Natural killer cell treated with Interleukin-12 subunit alpha and Interleukin-12 subunit beta and Interleukin-15 and Interleukin-18, amount 100 ng/mL, for 72 hours (primary cell): ENCODE measurements around the gene TBC1D23. TPM values are rescaled to one million over a fixed set of nuclear protein-coding genes. Genes with fewer than 3 reads are reported as not detected.
A peak's percentile ranks its signal among the peaks of the same experiment; 100 is the strongest.
"Not testable (repeated sequence)": the region's sequence is repeated elsewhere in the genome, so short reads cannot be mapped to it uniquely, and the experiment has no call there.

Source experiments
- ATAC-seq, 2 donors: fragments of 150-1000 bp; cut with Tn5 transposase in 1 of 2; sonication (Bioruptor Pico), chemical (Tn5 transposase) in 1 of 2; 2 replicates each; pipeline ENCODE4 v1.10.0; 2021
- DNase-seq: peaks from one replicate; pipeline ENCODE4 v3.0.0; 2022; ENCODE audit warnings: low spot score
- H3K27ac Mint-ChIP-seq, 2 donors: 1 replicate in 1 of 2; 2 replicates in 1 of 2; pipeline ENCODE4 v1.8.0; 2022; ENCODE audit warnings: mixed read lengths in 2 of 2, mild to moderate bottlenecking in 1 of 2, moderate library complexity in 1 of 2
- H3K27me3 Mint-ChIP-seq, 2 donors: 1 replicate in 1 of 2; 2 replicates in 1 of 2; pipeline ENCODE4 v1.8.0; 2022; ENCODE audit warnings: mixed read lengths in 2 of 2
- H3K36me3 Mint-ChIP-seq: one replicate; pipeline ENCODE4 v1.8.0; 2022; ENCODE audit warnings: mixed read lengths
- H3K4me1 Mint-ChIP-seq, 2 donors: 1 replicate in 1 of 2; 2 replicates in 1 of 2; pipeline ENCODE4 v1.8.0; 2022; ENCODE audit warnings: low read depth in 2 of 2, mixed read lengths in 2 of 2, mild to moderate bottlenecking in 1 of 2
- H3K4me3 Mint-ChIP-seq: one replicate; pipeline ENCODE4 v1.8.0; 2022; ENCODE audit warnings: mixed read lengths
- H3K9me3 Mint-ChIP-seq: 2 replicates; pipeline ENCODE4 v1.8.0; 2022; ENCODE audit warnings: mixed read lengths
- total RNA-seq, 2 donors: library from RNA; stranded (reverse); gene quantifications; one replicate each; pipeline ENCODE4 v1.2.3, GENCODE V29; 2022

The TBC1D23 gene
- 10 to 100 TPM; 21.5 to 31.4 TPM for total RNA-seq

DNA sequence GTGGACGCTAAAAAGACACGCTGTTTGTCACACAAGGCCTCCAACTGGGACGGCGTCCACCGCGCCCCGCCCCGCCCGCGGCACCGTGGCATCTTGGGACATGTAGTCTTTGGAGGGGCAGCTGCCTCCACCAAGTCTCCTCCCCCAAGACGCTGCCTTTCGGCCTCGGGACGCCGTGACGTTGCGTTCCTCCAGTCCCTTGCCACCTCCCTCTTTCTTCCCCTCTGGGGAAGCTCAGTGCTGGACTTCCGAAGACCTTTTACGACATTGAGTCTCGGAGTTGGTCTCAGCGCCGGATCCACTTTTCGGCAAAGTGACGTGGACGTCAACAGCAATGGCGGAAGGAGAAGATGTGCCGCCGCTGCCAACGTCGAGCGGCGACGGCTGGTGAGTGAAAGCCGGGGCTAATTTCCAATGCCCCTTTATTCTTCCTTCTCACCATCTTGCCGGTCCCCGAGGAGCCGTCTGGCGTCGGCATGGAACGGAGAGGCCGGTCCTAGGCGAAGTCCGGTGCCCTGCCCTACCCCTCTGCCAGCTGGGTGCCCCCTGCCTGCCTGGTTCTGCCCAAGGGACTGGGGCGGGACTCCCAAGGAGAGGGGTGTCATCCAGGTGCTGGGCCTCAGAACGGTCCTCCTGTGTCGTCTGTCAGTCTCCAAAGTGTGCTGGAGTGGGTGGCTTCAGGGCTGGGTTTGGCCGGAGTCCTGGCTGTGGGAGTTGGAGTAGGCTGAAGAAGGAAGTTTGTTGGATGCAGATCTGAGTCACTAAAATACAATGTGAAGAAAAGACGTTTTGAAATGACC lies at the start of gene TBC1D23:
Gene TBC1D23, plus strand, starts transcription at position 308 of the 800 bp plus-strand sequence. Its CDS starts 27 bp downstream, at position 335.
- Mint-ChIP-seq H3K4me1 (peaks cover 27 to 44% of the 10 kb centered on the region in 2 donors), H3K27me3 (no peaks in the 10 kb centered on the region), H3K36me3 (no peaks in the 10 kb centered on the region), H3K27ac (peak within 1 kb of the TSS; percentile 80 to 92), H3K9me3 (no peaks in the 10 kb centered on the region), H3K4me3 (peak within 1 kb of the TSS; percentile 84)
- DNase-seq (peak; percentile 99), ATAC-seq (peak; percentile 100)

DNA sequence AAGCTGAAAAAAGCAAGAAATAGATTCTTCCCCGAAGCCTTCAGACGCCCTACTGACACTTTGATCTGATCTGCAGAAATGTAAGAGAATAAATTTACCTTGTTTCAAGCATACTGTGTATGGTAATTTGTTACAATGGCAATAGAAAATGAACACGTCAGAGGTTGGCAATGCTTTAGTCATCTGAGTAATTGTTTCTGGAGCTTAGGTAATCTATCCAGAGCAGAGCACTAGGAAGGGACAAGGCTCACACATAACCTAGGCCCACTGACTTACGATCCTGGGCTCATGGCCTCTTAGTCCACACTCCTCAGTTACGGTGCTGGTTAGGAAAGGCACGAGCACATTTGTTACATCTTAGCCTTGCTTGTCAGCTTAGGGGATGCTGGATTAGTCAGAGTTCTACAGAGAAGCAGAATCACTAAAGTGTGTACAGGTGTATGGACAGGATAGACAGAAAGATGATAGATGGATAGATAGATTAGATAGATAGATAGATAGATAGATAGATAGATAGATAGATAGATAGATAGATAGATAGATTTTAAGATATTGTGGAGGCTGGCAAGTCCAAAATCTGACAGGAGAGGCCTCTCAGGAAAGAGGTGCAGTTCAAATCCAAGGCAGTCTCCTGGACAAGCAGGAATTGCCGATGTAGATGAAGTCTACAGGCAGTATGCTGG lies 46.8 kb upstream of the TBC1D23 start:
- ATAC-seq (no peak), DNase-seq (no peak)
- H3K27me3 Mint-ChIP-seq: peaks cover 16 to 25% of the 10 kb centered on the region in 2 donors
- H3K4me3 Mint-ChIP-seq: no peak overlapping the region
- peaks cover 7% of the 10 kb centered on the region for H3K36me3 Mint-ChIP-seq
- H3K4me1 Mint-ChIP-seq: peaks cover 10 to 12% of the 10 kb centered on the region in 2 donors
- peaks cover 3% of the 10 kb centered on the region for H3K9me3 Mint-ChIP-seq
- H3K27ac Mint-ChIP-seq: no peak overlapping the region

DNA sequence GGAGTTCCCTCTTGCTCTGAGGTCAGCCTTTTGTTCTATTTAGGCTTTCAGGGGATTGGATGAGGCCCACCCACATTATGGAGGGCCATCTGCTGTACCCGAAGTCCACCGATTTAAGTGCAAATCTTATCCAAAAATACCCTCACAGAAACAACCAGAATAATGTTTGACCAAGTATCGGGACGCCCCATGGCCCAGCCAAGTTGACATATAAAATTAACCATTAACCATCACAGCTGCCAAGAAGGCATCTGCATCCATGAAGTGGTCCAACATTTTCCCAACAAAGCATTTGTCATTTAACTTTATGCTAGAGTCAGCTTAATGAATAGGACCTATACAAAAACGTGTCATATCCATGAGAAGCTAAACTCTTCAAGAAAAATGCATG lies 46.2 kb upstream of the TBC1D23 start:
- ATAC-seq (no peak), DNase-seq (no peak)
- H3K4me1 Mint-ChIP-seq: peaks cover 10 to 11% of the 10 kb centered on the region in 2 donors
- H3K27ac Mint-ChIP-seq: no peak overlapping the region
- H3K4me3 Mint-ChIP-seq: no peak overlapping the region
- peaks cover 20 to 30% of the 10 kb centered on the region in 2 donors for H3K27me3 Mint-ChIP-seq
- peaks cover 12% of the 10 kb centered on the region for H3K36me3 Mint-ChIP-seq
- peaks cover 7% of the 10 kb centered on the region for H3K9me3 Mint-ChIP-seq

DNA sequence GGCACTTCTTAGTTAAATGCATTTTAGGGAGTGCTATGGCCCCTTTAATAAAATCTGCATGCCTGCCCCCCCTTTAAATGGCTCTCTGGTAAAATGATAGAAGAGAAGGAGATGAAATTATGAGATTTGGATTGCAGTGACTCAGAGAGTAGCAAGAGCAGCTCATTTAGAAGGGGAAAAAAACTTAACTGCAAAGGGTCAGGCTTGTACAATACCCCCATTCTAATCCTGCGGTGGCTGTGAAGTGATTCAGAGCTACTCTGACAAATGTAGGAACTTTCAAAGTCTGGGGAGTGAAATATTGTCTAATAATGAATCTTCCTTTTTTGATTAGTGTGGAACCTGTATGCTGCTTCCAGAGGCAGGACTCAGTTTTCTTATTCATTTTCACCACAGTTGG lies 44.1 kb upstream of the TBC1D23 start:
- Mint-ChIP-seq H3K4me3 (no peak overlapping the region), H3K27me3 (peaks cover 20 to 30% of the 10 kb centered on the region in 2 donors), H3K36me3 (peaks cover 12% of the 10 kb centered on the region), H3K9me3 (peaks cover 4% of the 10 kb centered on the region), H3K4me1 (peaks cover 6 to 8% of the 10 kb centered on the region in 2 donors), H3K27ac (no peak overlapping the region)
- no peak for DNase-seq
- ATAC-seq: no peak

DNA sequence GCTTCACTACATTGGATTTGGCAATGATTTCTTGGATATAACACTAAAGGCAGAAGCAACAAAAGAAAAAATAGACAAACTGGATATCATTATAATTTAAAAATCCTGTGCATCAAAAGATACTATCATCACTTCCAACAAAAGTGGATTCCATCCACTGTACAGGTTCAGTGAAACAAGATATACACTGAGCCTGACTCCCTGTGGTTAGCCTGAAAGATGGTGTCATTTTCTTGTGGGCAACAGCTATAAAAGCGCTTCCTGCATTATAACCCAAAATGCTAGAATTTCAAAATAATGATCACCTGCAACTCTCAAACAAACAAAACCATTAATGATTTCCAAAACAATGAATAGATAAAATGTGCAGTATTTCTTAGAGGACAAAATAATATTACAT lies 39.6 kb upstream of the TBC1D23 start:
- peaks cover 16 to 18% of the 10 kb centered on the region in 2 donors for H3K27me3 Mint-ChIP-seq
- no peak for ATAC-seq
- H3K4me3 Mint-ChIP-seq: no peak overlapping the region
- no peak for DNase-seq
- H3K9me3 Mint-ChIP-seq: peaks cover 4% of the 10 kb centered on the region
- peaks cover 12% of the 10 kb centered on the region for H3K36me3 Mint-ChIP-seq
- no peak overlapping the region for H3K27ac Mint-ChIP-seq
- peaks cover 6 to 8% of the 10 kb centered on the region in 2 donors for H3K4me1 Mint-ChIP-seq

DNA sequence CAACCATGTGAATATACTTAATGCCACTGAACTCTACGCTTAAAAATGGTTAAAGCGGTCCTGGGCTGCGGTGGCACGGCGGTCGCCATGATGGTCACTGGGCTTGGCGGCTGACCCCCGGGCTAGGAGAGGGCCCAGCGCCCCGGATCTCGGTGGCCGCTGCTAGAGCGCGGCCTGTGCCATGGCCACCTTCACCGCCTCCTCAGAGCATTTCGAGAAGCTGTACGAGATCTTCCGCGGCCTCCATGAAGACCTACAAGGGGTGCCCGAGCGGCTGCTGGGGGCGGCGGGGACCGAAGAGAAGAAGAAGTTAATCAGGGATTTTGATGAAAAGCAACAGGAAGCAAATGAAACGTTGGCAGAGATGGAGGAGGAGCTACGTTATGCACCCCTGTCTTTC lies 35.6 kb upstream of the TBC1D23 start:
- H3K36me3 Mint-ChIP-seq: no peaks in the 10 kb centered on the region
- no peak overlapping the region for H3K4me3 Mint-ChIP-seq
- H3K4me1 Mint-ChIP-seq: peaks cover 8% of the 10 kb centered on the region in 2 donors
- ATAC-seq (no peak), DNase-seq (no peak)
- H3K27ac Mint-ChIP-seq: no peak overlapping the region
- no peaks in the 10 kb centered on the region for H3K9me3 Mint-ChIP-seq
- H3K27me3 Mint-ChIP-seq: peaks cover 0 to 2% of the 10 kb centered on the region in 2 donors

DNA sequence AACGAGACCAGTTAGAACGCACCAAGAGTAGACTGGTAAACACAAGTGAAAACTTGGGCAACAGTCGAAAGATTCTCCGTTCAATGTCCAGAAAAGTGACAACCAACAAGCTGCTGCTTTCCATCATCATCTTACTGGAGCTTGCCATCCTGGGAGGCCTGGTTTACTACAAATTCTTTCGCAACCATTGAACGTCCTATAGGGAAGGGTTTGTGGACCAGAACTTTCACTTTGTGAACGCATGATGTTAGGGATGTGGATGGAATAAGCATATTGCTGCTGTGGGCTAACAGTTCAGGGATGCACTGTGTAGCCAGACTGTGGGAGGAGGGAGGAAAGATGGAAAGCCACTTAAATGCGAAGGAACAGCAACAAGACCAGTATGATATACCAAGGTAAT lies 34.9 kb upstream of the TBC1D23 start:
- H3K9me3 Mint-ChIP-seq: no peaks in the 10 kb centered on the region
- no peaks in the 10 kb centered on the region for H3K36me3 Mint-ChIP-seq
- H3K27me3 Mint-ChIP-seq: peaks cover 0 to 2% of the 10 kb centered on the region in 2 donors
- no peak overlapping the region for H3K4me3 Mint-ChIP-seq
- H3K27ac Mint-ChIP-seq: no peak overlapping the region
- ATAC-seq (no peak), DNase-seq (no peak)
- H3K4me1 Mint-ChIP-seq: peaks cover 5 to 6% of the 10 kb centered on the region in 2 donors

DNA sequence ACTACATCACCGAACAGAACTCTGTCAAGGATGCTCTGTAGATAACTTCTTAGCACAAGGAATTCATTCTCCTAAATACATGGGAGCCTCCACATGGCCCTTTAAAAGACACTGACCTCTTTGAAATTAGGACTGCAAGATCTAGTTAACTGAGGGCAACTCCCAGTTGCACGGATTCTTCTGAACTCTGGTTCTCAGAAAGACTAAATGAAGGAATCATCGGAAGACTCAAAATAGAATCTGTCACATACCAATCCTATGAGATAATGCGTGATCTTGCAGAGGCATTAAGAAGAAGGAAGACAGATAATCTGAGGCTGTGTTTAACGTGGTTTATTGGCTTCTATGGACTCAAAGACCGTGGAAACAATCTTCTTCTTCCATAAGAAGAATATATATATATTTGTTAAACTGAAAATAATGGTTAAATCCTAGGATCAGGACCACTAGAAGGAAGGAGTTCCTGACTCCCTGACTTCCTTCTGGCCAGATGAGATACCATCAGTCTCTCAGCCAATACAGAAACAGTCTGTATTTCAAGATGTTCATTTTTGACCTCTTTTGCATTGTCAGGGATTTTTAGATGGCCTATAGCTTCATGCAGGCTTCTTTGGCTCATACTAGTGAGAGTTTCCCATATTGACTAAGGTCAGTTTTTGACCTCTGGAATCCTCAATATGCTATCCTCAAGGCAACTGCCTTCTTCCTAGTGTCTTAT lies 33.9 kb upstream of the TBC1D23 start:
- H3K36me3 Mint-ChIP-seq: no peaks in the 10 kb centered on the region
- DNase-seq (no peak), ATAC-seq (no peak)
- H3K9me3 Mint-ChIP-seq: no peaks in the 10 kb centered on the region
- H3K4me1 Mint-ChIP-seq: peaks cover 0 to 3% of the 10 kb centered on the region in 2 donors
- no peak overlapping the region for H3K4me3 Mint-ChIP-seq
- peaks cover 0 to 2% of the 10 kb centered on the region in 2 donors for H3K27me3 Mint-ChIP-seq
- H3K27ac Mint-ChIP-seq: no peak overlapping the region

DNA sequence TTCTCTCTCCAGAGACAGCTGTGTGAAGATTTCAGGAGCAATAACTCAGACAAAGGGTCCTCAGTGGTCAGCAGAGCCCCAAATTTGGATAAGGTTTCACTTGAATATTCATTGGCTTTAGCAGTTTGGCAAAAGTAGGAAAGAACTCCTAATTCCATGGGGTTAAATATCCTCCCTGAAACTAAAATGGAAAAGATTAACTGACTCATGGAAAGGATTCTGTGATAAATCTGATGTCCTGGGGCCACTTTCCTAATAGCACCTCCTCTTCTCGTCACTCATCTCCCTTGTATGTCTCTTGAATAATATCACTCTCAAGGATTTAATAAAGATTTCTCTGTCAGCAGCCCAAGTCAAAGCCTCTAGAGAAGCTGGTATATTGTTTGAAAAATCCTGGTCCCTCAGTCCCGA lies 33.3 kb upstream of the TBC1D23 start:
- no peaks in the 10 kb centered on the region for H3K9me3 Mint-ChIP-seq
- no peaks in the 10 kb centered on the region for H3K36me3 Mint-ChIP-seq
- no peak for DNase-seq
- no peak for ATAC-seq
- no peak overlapping the region for H3K27ac Mint-ChIP-seq
- H3K4me3 Mint-ChIP-seq: no peak overlapping the region
- H3K27me3 Mint-ChIP-seq: peaks cover 0 to 2% of the 10 kb centered on the region in 2 donors
- H3K4me1 Mint-ChIP-seq: peaks cover 0 to 3% of the 10 kb centered on the region in 2 donors

DNA sequence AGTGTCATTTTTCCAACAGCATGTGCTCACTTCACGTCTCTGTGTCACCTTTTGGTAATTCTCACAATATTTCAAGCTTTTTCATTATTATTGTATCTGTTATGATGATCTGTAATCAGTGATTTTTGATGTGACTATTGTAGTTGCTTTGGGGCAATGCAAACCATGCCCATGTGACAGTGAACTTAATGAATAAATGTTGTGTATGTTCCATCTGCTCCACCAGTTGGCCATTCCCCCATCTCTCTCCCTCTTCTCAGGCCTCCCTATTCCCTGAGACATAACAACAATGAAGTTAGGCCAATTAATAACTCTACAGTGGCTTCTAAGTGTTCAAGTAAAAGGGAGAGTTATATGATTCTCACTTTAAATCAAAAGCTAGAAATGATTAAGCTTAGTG lies 32.5 kb upstream of the TBC1D23 start:
- no peaks in the 10 kb centered on the region for H3K9me3 Mint-ChIP-seq
- ATAC-seq (no peak), DNase-seq (no peak)
- peaks cover 0 to 2% of the 10 kb centered on the region in 2 donors for H3K27me3 Mint-ChIP-seq
- no peak overlapping the region for H3K27ac Mint-ChIP-seq
- no peaks in the 10 kb centered on the region for H3K36me3 Mint-ChIP-seq
- no peak overlapping the region for H3K4me3 Mint-ChIP-seq
- peaks cover 0 to 3% of the 10 kb centered on the region in 2 donors for H3K4me1 Mint-ChIP-seq

DNA sequence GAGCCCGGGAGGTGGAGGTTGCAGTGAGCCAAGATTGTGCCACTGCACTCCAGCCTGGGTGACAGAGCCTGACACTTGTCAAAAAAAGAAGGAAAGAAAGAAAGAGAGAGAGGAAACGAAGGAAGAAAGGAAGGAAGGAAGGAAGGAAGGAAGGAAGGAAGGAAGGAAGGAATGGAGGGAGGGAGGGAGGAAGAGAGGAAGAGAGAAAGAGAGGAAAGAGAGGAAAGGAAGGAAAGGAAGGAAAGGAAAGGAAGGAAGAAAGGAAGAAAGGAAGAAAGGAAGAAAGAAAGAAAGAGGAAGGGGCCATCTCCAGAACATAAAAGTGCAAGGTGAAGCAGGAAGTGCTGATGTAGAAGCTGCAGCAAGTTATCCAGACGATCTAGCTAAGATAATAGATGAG lies 31.6 kb upstream of the TBC1D23 start:
- H3K27me3 Mint-ChIP-seq, H3K27ac Mint-ChIP-seq, H3K9me3 Mint-ChIP-seq, ATAC-seq, H3K36me3 Mint-ChIP-seq, DNase-seq, H3K4me1 Mint-ChIP-seq, H3K4me3 Mint-ChIP-seq: not testable (repeated sequence)

DNA sequence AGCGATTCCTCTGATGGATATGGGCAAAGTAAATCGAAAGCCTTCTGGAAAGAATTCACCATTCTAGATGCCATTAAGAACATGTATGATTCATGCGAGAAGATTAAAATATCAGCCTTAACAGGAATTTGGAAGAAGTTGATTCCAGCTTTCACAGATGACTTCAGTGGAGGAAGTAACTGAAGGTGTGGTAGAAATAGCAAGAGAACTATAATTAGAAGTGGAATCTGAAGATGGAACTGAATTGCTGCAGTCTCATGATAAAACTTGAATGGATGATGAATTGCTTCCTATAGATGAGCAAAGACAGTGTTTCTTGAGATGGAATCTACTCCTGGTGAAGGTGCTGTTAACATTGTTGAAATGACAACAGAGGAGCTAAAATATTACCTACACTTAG lies 30.1 kb upstream of the TBC1D23 start:
- Mint-ChIP-seq H3K4me3 (no peak overlapping the region), H3K4me1 (peaks cover 0 to 3% of the 10 kb centered on the region in 2 donors), H3K27me3 (peaks cover 0 to 4% of the 10 kb centered on the region in 2 donors), H3K36me3 (no peaks in the 10 kb centered on the region), H3K9me3 (no peaks in the 10 kb centered on the region), H3K27ac (no peak overlapping the region)
- ATAC-seq (no peak), DNase-seq (no peak)

DNA sequence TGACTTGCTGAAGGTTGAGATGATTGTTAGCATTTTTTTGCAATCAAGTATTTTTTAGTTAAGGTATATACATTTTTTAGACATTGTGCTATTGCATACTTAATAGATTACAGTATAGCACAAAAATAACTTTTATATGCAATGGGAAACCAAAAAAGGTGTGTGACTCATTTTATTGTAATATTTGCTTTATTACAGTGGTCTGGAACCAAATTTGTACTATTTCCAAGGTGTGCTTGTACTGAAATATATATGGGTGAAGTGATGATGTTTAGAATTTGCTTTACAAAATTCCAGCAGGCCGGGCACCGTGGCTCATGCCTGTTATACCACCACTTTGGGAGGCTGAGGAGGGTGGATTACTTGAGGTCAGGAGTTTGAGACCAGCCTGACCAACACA lies 29.1 kb upstream of the TBC1D23 start:
- Mint-ChIP-seq H3K4me1 (peaks cover 0 to 3% of the 10 kb centered on the region in 2 donors), H3K9me3 (no peaks in the 10 kb centered on the region), H3K27ac (no peak overlapping the region), H3K27me3 (peaks cover 0 to 4% of the 10 kb centered on the region in 2 donors), H3K4me3 (no peak overlapping the region), H3K36me3 (no peaks in the 10 kb centered on the region)
- ATAC-seq: no peak
- no peak for DNase-seq

DNA sequence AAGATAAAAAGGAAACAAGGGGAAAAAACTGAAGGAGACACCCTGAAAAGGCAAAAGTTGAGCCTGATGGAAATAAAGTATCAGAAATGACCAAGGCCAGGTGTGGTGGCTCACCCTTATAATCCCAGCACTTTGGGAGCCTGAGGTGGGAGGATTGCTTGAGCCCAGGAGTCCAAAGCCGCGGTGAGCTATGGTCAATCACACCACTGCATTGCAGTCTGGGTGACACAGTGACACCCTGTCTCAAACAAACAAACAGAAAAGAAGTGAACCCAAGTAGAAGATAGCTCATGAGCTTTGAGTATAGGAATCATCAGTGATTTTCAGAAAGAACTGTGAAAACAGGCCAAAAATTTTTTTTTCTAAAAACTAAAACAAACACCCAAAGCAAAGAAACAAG lies 26.4 kb upstream of the TBC1D23 start:
- DNase-seq (no peak), ATAC-seq (no peak)
- Mint-ChIP-seq H3K4me3 (no peak overlapping the region), H3K27me3 (peaks cover 0 to 4% of the 10 kb centered on the region in 2 donors), H3K27ac (no peak overlapping the region), H3K36me3 (peaks cover 4% of the 10 kb centered on the region), H3K4me1 (no peaks in the 10 kb centered on the region), H3K9me3 (peaks cover 3% of the 10 kb centered on the region)
